Astrocyte (in vitro differentiated cells and primary cell): Measurements from ENCODE around the gene POLR2J2.
"Not testable (repeated sequence)": the region's sequence is repeated elsewhere in the genome, so short reads cannot be mapped to it uniquely, and the experiment has no call there.

ENCODE experiments used
- EZH2 ChIP-seq: IDR thresholded peaks from 2 replicates; pipeline ENCODE4 v1.6.1; 2012; ENCODE audit warnings: mild to moderate bottlenecking, low read length, inconsistent platforms; ENCODE audit not compliant: insufficient read depth
- TF ChIP-seq, protein P1 (sequence below): IDR thresholded peaks from 2 replicates; pipeline ENCODE4 v1.5.1; 2011; ENCODE audit warnings: low read depth, mild to moderate bottlenecking, inconsistent platforms, low read length, moderate library complexity; ENCODE audit not compliant: insufficient read depth

DNA sequence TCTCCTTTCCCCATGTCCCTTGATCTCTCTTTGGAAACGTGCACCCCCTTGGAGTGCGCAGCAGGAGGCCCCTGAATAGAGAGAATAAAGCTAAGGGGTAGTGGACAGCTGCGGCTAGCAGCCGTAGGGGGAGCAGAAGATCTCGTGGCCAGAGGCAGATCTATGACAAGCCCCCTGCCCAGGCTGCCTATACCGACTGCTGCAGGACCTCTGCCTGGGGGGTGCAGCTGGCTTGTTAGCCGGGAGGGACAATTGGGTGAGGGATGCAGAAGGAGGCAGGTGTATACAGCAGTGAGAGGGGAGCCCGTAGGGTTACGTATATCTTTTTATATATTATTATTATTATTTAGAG, 469 bp upstream of the POLR2J2 start:
- TF ChIP-seq, protein P1, sequence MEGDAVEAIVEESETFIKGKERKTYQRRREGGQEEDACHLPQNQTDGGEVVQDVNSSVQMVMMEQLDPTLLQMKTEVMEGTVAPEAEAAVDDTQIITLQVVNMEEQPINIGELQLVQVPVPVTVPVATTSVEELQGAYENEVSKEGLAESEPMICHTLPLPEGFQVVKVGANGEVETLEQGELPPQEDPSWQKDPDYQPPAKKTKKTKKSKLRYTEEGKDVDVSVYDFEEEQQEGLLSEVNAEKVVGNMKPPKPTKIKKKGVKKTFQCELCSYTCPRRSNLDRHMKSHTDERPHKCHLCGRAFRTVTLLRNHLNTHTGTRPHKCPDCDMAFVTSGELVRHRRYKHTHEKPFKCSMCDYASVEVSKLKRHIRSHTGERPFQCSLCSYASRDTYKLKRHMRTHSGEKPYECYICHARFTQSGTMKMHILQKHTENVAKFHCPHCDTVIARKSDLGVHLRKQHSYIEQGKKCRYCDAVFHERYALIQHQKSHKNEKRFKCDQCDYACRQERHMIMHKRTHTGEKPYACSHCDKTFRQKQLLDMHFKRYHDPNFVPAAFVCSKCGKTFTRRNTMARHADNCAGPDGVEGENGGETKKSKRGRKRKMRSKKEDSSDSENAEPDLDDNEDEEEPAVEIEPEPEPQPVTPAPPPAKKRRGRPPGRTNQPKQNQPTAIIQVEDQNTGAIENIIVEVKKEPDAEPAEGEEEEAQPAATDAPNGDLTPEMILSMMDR = not testable (repeated sequence)
- TF ChIP-seq EZH2 = not testable (repeated sequence)
